Neural cell (in vitro differentiated cells): ENCODE measurements around the gene LOXL4. TPM values are rescaled to one million over a fixed set of nuclear protein-coding genes. Genes with fewer than 3 reads are reported as not detected.

Source experiments
- H2AFZ ChIP-seq: fragments of 200-600, 300-800 bp; sonication (generic), shearing (Covaris generic); 2 replicates; pipeline ENCODE4 v1.6.0; 2014; ENCODE audit warnings: low read depth, mild to moderate bottlenecking, antibody characterized with exemption, low read length, moderate library complexity
- H3F3A ChIP-seq: fragments of 200-600 bp; shearing (Covaris generic); 2 replicates; pipeline ENCODE4 v1.6.1; 2016; ENCODE audit warnings: mild to moderate bottlenecking, moderate library complexity, mixed read lengths, antibody characterized with exemption, low read length; ENCODE audit not compliant: insufficient read depth, poor library complexity, severe bottlenecking
- H3K27ac ChIP-seq: fragments of 200-600, 300-800 bp; sonication (generic), shearing (Covaris generic); 2 replicates; pipeline ENCODE4 v1.5.1; 2014; ENCODE audit warnings: mild to moderate bottlenecking, low read length, moderate library complexity
- H3K27me3 ChIP-seq: fragments of 300-800, 200-600 bp; sonication (generic), shearing (Covaris generic); 2 replicates; pipeline ENCODE4 v1.6.0; 2014; ENCODE audit warnings: mild to moderate bottlenecking, low read depth, low read length, moderate library complexity; ENCODE audit not compliant: insufficient read depth
- H3K36me3 ChIP-seq: fragments of 300-800, 200-600 bp; sonication (generic), shearing (Covaris generic); 2 replicates; pipeline ENCODE4 v1.5.1; 2014; ENCODE audit warnings: mild to moderate bottlenecking, antibody characterized with exemption, low read length, moderate library complexity; ENCODE audit not compliant: insufficient read depth
- H3K4me2 ChIP-seq: fragments of 300-800, 200-600 bp; sonication (generic), shearing (Covaris generic); 2 replicates; pipeline ENCODE4 v1.6.0; 2014; ENCODE audit warnings: mild to moderate bottlenecking, low read length
- H3K4me3 ChIP-seq: fragments of 300-800, 200-600 bp; sonication (generic), shearing (Covaris generic); 2 replicates; pipeline ENCODE4 v1.5.1; 2014; ENCODE audit warnings: mild to moderate bottlenecking, low read length, moderate library complexity
- H3K79me2 ChIP-seq: fragments of 200-600 bp; shearing (Covaris generic); replicated peaks from 2 replicates; pipeline ENCODE4 v1.6.0; 2014; ENCODE audit warnings: mild to moderate bottlenecking, low read length, moderate library complexity; ENCODE audit not compliant: insufficient read depth
- H3K9ac ChIP-seq: fragments of 300-800, 200-600 bp; sonication (generic), shearing (Covaris generic); 2 replicates; pipeline ENCODE4 v1.6.1; 2016; ENCODE audit warnings: mild to moderate bottlenecking, low read length, mixed read lengths
- H3K9me2 ChIP-seq: fragments of 200-600 bp; shearing (Covaris generic); 2 replicates; pipeline ENCODE4 v1.6.1; 2016; ENCODE audit warnings: mild to moderate bottlenecking, low read length, mixed read lengths; ENCODE audit not compliant: insufficient read depth
- H3K9me3 ChIP-seq: fragments of 200-600, 300-800 bp; sonication (generic), shearing (Covaris generic); 2 replicates; pipeline ENCODE4 v1.6.1; 2016; ENCODE audit warnings: mild to moderate bottlenecking, mixed run types, low read length, moderate library complexity, mixed read lengths
- H4K20me1 ChIP-seq: fragments of 200-600 bp; shearing (Covaris generic); 2 replicates; pipeline ENCODE4 v1.6.1; 2016; ENCODE audit warnings: mild to moderate bottlenecking, mixed run types; ENCODE audit not compliant: insufficient read depth
- EP300 ChIP-seq: fragments of 450-650 bp; conservative IDR thresholded peaks from 2 replicates; pipeline ENCODE4 v1.6.1; 2014; ENCODE audit warnings: antibody characterized with exemption, mild to moderate bottlenecking, moderate library complexity; ENCODE audit not compliant: poor library complexity, severe bottlenecking
- EZH2 ChIP-seq: fragments of 200-600, 300-800 bp; shearing (Covaris generic), sonication (generic); IDR thresholded peaks from 2 replicates; pipeline ENCODE4 v1.6.1; 2014; ENCODE audit warnings: antibody characterized with exemption, low read length, borderline replicate concordance, mild to moderate bottlenecking; ENCODE audit not compliant: insufficient read depth, poor library complexity, severe bottlenecking
- MXI1 ChIP-seq: fragments of 450-650 bp; conservative IDR thresholded peaks from 2 replicates; pipeline ENCODE4 v1.6.1; 2014; ENCODE audit warnings: antibody characterized with exemption, mild to moderate bottlenecking; ENCODE audit not compliant: poor library complexity, severe bottlenecking
- POLR2AphosphoS5 ChIP-seq: IDR thresholded peaks from 2 replicates; pipeline ENCODE4 v1.6.1; 2012
- RAD21 ChIP-seq: fragments of 450-650 bp; conservative IDR thresholded peaks from 2 replicates; pipeline ENCODE4 v1.6.1; 2014; ENCODE audit warnings: antibody characterized with exemption, mild to moderate bottlenecking, moderate library complexity
- REST ChIP-seq: IDR thresholded peaks from 2 replicates; pipeline ENCODE4 v1.6.1; 2012; ENCODE audit warnings: borderline replicate concordance
- SMC3 ChIP-seq: fragments of 450-650 bp; conservative IDR thresholded peaks from 2 replicates; pipeline ENCODE4 v1.6.1; 2014; ENCODE audit warnings: antibody characterized with exemption, mild to moderate bottlenecking, moderate library complexity; ENCODE audit not compliant: poor library complexity
- TAF1 ChIP-seq: IDR thresholded peaks from 2 replicates; pipeline ENCODE4 v1.6.1; 2012; ENCODE audit warnings: low read depth
- polyA plus RNA-seq: library from polyadenylated mRNA; depleted of rRNA; stranded (reverse); fragments of >200 nt; gene quantifications from 2 replicates; pipeline ENCODE4 v1.2.3, GENCODE V29; 2014
- TF ChIP-seq, protein P1 (sequence below): fragments of 450-650 bp; IDR thresholded peaks from 2 replicates; pipeline ENCODE4 v1.5.1; 2014; ENCODE audit warnings: antibody characterized with exemption, mild to moderate bottlenecking, moderate library complexity; ENCODE audit not compliant: poor library complexity, severe bottlenecking

The LOXL4 gene
- polyA plus RNA-seq, 1 donor from 2014 or later: not detected

DNA sequence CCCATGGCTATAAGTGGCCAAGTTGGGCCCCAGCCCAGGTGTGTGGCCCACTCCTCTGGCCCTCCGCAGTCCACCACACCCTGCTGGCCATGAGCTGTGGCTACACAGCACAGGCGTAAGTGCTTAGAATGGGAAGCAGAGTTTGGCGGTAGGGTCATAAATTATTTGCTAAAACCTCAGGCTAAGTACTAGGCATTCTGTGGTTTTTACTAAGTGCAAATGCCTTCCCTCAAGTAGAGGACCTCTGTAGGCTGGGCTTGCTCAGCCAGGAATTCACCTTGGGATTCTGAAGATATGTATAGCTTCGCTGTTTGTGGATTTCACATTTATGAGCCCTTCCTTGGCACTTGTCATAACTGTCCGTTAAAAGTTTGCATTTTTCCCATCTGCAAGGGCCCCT lies 44.8 kb upstream of the LOXL4 start:
- H3K4me2 ChIP-seq: no peak overlapping the region
- H2AFZ ChIP-seq: no peak overlapping the region
- no peaks in the 10 kb centered on the region for H3F3A ChIP-seq
- no peak overlapping the region for H3K4me3 ChIP-seq
- no peak overlapping the region for H3K9ac ChIP-seq
- H4K20me1 ChIP-seq: no peaks in the 10 kb centered on the region
- H3K79me2 ChIP-seq: no peaks in the 10 kb centered on the region
- H3K27ac ChIP-seq: no peak overlapping the region
- no peaks in the 10 kb centered on the region for H3K9me3 ChIP-seq
- TF ChIP-seq SMC3: no peak
- TF ChIP-seq TAF1: no peak
- TF ChIP-seq, protein P1, sequence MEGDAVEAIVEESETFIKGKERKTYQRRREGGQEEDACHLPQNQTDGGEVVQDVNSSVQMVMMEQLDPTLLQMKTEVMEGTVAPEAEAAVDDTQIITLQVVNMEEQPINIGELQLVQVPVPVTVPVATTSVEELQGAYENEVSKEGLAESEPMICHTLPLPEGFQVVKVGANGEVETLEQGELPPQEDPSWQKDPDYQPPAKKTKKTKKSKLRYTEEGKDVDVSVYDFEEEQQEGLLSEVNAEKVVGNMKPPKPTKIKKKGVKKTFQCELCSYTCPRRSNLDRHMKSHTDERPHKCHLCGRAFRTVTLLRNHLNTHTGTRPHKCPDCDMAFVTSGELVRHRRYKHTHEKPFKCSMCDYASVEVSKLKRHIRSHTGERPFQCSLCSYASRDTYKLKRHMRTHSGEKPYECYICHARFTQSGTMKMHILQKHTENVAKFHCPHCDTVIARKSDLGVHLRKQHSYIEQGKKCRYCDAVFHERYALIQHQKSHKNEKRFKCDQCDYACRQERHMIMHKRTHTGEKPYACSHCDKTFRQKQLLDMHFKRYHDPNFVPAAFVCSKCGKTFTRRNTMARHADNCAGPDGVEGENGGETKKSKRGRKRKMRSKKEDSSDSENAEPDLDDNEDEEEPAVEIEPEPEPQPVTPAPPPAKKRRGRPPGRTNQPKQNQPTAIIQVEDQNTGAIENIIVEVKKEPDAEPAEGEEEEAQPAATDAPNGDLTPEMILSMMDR: no peak
- no peak for TF ChIP-seq RAD21
- TF ChIP-seq POLR2AphosphoS5: no peak
- TF ChIP-seq MXI1: no peak
- TF ChIP-seq EZH2: no peak
- no peak for TF ChIP-seq EP300
- no peak for TF ChIP-seq REST
- H3K9me2 ChIP-seq: no peaks in the 10 kb centered on the region
- no peaks in the 10 kb centered on the region for H3K36me3 ChIP-seq
- H3K27me3 ChIP-seq: no peaks in the 10 kb centered on the region

- TF ChIP-seq SMC3 (no peak), POLR2AphosphoS5 (no peak), REST (no peak), TAF1 (no peak)
- Histone ChIP-seq H3K9me3 (no peaks in the 10 kb centered on the region), H3F3A (no peaks in the 10 kb centered on the region), H3K9me2 (no peaks in the 10 kb centered on the region), H3K4me3 (no peak overlapping the region), H3K27me3 (no peaks in the 10 kb centered on the region), H3K36me3 (no peaks in the 10 kb centered on the region), H4K20me1 (no peaks in the 10 kb centered on the region), H2AFZ (no peak overlapping the region), H3K9ac (no peak overlapping the region), H3K27ac (no peak overlapping the region), H3K4me2 (no peak overlapping the region), H3K79me2 (no peaks in the 10 kb centered on the region)
These were observed 44.4 kb upstream of the LOXL4 start for GRCh38 chr10:98312349-98312748.
